NCI-H526 treated with DMSO at 0.1 percent for 48 hours (cell line): ENCODE measurements around the gene PTPRC.
A peak's percentile ranks its signal among the peaks of the same experiment; 100 is the strongest.

Experiments
- DNase-seq: peaks from one replicate; lab custom pipeline; 2025; lab: John Stamatoyannopoulos, UW

The PTPRC gene

GRCh38 chr1:198643808-198644207 lies 5.0 kb downstream of the PTPRC start:
- DNase-seq, result no peak

- DNase-seq, result no peak
Observed at GRCh38 chr1:198647055-198647454, 8.2 kb downstream of the PTPRC start.

DNA sequence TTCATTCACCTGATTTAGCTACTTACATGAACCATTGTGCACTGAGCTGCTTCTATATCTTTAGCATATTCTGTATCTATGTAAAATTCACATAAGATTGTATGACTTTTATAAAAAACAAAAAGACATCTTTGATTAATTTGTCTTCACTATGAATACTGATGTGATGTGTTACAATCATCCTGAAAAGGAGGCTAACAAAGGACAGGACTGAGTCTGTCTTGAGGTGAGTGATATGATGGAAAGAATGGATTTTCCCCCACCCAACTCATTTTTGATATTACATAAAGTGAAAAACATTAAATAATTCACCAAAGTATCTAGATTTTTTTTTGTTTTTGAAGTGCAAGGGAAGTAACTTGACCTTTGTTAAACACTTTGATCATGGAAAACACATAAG lies 9.8 kb downstream of the PTPRC start:
- DNase-seq, result no peak

DNA sequence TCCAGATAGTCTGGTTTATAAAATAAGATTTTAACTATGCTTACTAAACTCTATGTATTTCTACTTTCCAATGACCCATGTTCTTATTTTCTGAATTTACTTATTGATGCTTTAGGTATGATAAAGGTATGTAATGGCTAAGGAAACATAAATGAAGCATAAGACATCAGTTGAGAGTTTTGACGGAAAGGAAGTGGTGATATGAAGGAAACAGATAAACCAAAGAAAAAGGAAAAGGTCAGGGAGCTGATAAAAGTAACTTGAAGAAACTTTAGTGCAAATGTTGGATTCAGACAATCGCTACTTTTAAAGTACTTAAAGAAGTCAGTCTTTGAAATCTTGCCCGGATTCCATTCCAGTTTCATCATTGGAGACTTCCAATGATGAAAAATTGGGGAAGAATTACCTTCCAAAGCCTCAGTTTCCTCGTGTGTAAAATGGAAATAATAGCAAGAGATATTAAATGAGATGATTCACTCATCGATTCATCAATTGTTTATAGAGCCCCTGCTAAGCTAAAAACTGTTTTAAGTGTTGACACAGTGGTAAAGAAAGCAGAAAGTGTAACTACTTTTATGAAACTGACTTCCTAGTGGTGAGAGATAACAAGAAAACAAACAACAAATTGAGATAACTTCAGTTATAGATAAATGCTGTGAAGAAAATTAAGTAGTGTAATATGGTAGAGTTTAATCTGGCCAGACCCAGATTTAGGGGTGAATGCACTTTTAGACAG lies 10.6 kb downstream of the PTPRC start:
- DNase-seq, result no peak

GRCh38 chr1:198649968-198650338 lies 11.1 kb downstream of the PTPRC start:
- no peak for DNase-seq

DNA sequence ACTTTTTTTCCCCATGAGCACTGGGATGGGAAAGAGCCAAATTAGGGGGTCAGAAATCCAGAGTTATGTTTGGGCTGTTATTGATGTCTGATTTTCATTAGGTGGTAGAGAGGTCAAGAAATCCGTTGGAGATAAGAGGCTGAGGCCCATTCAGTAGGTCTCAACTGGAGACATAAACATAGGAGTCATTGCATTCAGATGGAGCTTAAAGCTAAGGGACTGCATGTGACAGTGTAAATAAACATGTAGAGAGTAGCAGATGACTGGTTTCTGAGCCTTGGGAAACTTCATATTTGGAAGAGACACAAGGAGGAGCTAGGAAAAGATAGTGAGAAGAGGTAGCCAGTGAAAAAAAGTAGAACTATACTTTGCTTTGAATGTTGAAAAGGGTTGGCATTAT lies 11.7 kb downstream of the PTPRC start:
- no peak for DNase-seq

- no peak for DNase-seq
Observed at GRCh38 chr1:198651650-198652400, 13.0 kb downstream of the PTPRC start.

- DNase-seq, result no peak
Observed at GRCh38 chr1:198653808-198654413, 15.1 kb downstream of the PTPRC start.

- DNase-seq, result no peak
Observed at GRCh38 chr1:198655459-198656121, 16.8 kb downstream of the PTPRC start.

DNA sequence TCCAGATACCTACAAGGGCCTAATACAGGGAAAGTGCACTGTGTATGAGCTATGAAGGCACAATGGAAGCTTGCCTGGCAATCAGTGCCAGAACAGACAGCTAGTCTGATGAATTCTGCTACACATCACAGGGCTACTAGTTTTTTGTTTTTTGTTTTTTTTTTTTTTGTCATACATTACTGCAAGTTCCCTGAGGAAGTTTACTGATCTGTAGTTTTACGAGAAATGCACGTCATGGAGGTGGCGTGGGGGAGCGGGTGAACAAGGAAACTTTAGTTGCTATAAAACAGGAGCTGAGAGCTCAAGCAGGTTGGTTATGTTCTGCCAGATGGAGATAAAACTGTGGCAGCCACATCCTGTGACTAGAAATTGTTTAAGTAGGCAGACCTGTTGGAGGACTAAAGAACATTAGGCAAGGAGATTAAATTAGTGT lies 17.7 kb downstream of the PTPRC start:
- DNase-seq, result no peak

DNA sequence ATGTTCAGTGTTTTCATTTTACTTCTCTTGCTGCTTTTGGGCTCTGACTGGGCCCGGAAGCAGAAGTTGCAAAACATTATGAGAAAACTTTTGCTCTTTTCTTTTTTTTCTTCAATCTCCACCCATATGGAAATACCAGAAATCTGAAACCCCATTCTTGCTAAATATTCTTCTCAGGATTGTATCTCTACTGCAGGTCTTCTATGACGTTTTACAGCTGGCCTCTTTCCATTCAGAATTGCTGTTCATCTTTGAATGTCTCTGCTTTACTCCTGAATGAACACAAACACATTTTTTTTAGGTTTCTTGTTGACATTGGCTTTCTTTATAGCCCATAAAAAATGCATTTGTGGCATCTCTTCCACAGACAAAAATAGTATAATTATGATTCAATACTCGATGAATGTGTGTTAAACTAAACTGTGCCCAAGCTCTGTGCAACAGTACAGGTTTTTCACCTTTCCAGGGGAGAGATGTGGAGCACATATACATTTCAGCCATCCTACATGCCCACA lies 18.8 kb downstream of the PTPRC start:
- DNase-seq, result no peak

- no peak for DNase-seq
Observed at GRCh38 chr1:198660341-198661261, 21.8 kb downstream of the PTPRC start.

- no peak for DNase-seq
Observed at GRCh38 chr1:198662821-198663220, 24.0 kb downstream of the PTPRC start.

DNA sequence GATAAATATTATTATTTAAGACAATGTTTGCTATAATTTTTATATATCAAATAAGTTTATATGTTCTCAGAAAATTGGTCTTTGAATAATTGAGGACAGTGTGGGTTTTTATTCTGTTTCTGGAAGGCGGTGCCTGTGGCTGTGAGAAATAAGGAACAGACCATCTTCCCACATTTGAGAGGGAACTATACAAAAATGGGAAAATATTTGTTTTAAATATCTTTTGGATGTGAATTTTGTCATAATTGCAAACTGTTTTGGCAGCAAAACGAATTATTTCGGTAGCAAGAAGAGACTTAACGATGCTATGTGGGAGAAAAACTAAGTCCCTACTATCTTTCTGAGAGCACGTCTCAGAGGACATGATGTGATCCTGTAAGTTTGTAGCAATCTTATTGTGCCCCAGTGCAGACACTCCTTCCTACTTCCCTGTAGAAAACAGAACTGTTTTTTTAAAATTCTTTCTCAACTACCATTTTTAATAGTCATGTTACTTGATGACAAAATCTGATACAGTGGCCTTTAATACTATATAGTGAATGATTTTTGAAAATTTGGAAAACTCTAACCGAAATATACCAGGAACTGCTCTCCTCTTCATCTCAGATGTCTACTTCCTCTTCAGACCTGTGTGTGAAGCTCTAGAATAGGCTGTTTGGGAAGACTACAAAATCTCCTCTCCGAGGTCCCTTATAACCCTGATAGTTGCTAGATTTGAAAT lies 25.4 kb downstream of the PTPRC start:
- no peak for DNase-seq

DNA sequence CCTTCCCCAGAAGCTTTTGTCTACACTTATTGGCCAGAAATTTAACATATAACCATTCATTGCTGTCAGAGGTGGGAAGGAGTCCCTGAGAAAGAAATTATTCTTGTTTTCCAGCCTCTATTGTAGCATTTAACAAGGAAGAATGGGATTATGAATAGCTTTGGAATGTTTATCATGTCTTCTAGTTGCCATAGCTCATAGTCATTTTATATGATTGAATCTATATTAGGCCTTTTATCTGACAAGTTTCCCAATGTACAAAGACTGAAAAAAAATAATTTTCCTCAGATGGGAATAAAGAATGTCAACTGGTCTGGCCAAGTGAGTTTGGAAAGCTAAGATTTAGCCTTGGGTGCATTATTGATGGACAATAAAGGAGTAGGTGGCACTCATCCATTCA lies 28.3 kb downstream of the PTPRC start:
- DNase-seq, result no peak

DNA sequence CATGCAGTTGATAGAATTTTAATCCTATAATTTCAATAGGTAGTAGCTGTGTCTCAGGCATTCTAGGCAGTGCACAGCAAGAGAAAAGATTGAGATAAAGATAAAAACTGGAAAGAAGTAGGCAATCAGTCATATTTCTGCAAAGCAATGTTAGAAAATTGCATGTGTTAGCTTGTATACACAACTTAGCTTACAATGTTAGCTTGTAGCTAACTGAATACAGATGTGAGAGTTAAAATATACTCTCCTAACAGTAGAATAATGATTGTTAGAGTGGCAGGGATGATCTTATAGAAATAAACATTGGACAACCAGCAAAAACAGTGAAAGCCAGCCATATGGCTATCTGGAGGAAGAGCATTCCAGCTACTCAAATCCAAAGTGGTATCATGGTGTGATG lies 29.0 kb downstream of the PTPRC start:
- DNase-seq, result no peak

GRCh38 chr1:198669023-198669698 lies 30.3 kb downstream of the PTPRC start:
- DNase-seq, result no peak

DNA sequence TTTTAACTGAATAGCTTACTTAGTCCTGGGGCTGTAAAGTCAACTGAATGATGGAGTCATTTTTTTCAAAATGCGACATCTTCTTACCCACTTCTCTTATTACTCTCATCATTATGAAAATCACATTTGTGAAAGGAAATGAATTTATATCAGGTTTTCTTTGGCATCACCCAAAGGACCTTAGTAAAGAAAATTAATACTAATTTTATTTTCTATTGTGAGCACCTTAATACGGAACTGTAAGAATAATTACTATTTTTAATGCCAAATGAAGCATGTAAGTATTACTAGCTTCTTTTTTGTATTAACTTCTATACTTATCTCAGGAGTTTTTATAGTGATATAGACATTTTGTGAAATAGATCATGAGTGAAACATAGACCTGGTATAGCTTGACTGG lies 30.9 kb downstream of the PTPRC start:
- DNase-seq, result no peak

DNA sequence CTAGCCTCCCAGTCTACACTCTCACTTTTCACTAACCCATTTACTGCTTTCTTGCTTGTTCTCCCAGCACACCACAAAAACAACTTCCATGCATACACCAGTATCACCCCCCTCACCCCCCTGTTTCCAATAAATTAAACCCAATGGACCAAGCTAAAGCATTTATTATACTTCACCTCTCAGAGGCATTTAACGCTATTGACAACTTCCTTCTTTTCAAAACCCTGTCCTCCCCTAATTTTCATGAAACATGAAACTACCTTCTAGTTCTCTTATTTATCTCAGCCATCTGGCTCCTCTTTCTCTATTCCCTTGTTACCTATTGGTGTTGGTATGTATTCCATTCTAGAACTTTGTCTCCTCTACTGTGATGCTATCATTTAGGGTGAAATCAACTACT lies 32.3 kb downstream of the PTPRC start:
- DNase-seq, result peak; percentile 1

GRCh38 chr1:198672124-198672523 lies 33.3 kb downstream of the PTPRC start:
- no peak for DNase-seq
